ENCODE results near the gene HES4.
"Not testable (repeated sequence)": the region's sequence is repeated elsewhere in the genome, so short reads cannot be mapped to it uniquely, and the experiment has no call there.

The HES4 gene

DNA sequence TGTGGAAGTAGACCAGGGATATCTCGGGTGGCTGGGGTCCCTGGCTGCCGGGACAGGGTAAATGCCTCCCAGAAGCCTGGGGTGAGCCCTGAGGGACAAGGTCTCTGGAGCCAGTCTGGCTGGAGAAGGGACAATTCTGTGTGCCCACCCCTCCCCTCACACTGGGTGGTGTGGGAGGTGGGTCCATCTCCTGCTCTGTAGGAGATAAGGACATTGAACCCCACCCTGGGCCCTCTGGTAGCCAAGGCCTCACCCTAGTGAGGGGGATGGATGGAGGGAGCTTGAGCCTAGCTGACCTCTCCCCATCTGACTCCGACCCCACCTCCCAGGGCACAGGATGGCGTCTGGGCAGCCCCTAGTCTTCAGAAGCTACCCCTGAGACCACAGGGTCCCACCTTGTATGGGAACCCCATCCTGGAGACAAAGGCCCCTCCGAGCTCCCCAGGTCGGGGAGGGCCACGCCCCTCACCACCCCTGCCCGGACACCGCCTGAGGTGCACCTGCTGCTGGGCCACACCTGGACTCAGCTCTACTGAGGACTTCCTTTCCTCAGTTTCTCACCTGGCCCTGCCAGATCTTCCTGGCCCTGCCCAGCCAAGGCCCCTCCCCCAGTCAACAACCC, 24.4 kb upstream of the HES4 start:
- no peaks in the 10 kb centered on the region for H3K36me3 ChIP-seq (ENCODE audit: control insufficient read depth, insufficient read depth, low read length)
- no peak overlapping the region for H3K27ac ChIP-seq (ENCODE audit: insufficient read depth, low read depth, low read length, poor library complexity, severe bottlenecking)
- 83 to 86% methylated on average over 9 of the region's 9 CpGs for whole genome bisulfite sequencing, 2 experiments
- peaks cover 47% of the 10 kb centered on the region for H3K4me1 ChIP-seq (ENCODE audit: control insufficient read depth, insufficient read depth, low read length)
- H3K9me3 ChIP-seq (ENCODE audit: control insufficient read depth, low read length) = no peaks in the 10 kb centered on the region
- H3K27me3 ChIP-seq (ENCODE audit: control insufficient read depth, insufficient read depth, low read length, poor library complexity, severe bottlenecking) = no peaks in the 10 kb centered on the region
- no peak overlapping the region for H3K4me3 ChIP-seq (ENCODE audit: insufficient read depth, low read depth, low read length)

- no peak overlapping the region for H3K4me3 ChIP-seq (ENCODE audit: insufficient read depth, low read depth, low read length)
- H3K9me3 ChIP-seq (ENCODE audit: control insufficient read depth, low read length) = no peaks in the 10 kb centered on the region
- no peaks in the 10 kb centered on the region for H3K36me3 ChIP-seq (ENCODE audit: control insufficient read depth, insufficient read depth, low read length)
- H3K27me3 ChIP-seq (ENCODE audit: control insufficient read depth, insufficient read depth, low read length, poor library complexity, severe bottlenecking) = no peaks in the 10 kb centered on the region
- WGBS, 2 experiments = 85 to 87% methylated on average over 13 of the region's 13 CpGs
- H3K4me1 ChIP-seq (ENCODE audit: control insufficient read depth, insufficient read depth, low read length) = peaks cover 47% of the 10 kb centered on the region
- no peak overlapping the region for H3K27ac ChIP-seq (ENCODE audit: insufficient read depth, low read depth, low read length, poor library complexity, severe bottlenecking)
Observed at GRCh38 chr1:1023700-1024099, 23.8 kb upstream of the HES4 start.

DNA sequence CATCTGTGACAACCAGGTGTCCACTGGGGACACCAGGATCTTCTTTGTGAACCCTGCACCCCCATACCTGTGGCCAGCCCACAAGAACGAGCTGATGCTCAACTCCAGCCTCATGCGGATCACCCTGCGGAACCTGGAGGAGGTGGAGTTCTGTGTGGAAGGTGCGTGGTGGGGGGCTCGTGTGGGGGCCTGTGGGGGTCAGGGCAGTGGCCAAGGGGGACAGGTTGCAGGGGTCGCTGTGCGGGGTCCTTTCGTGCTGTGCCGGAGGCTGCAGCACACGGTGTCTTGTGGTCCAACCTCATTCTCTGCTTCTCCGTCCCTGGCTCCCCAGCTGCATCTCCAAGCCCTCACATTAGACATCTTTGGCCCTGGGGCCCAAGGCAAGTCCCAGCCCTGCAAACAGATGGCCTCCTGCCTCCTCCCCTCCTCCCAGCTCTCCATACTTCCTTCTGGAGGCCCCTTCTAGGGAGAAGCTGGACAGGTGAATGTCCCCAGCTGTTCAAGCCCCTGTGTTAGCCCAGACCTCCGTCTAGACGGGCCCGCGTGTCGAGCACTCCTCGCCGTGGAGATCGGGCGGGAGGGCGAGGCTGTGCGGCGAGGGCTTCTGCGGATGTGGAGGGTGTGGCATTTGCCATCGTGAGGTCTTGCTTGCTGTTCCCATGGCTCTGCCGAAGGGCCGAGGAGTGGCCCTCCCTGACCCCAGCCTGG, 22.6 kb upstream of the HES4 start:
- Histone ChIP-seq H3K27me3 (ENCODE audit: control insufficient read depth, insufficient read depth, low read length, poor library complexity, severe bottlenecking) (no peaks in the 10 kb centered on the region), H3K27ac (ENCODE audit: insufficient read depth, low read depth, low read length, poor library complexity, severe bottlenecking) (no peak overlapping the region), H3K4me3 (ENCODE audit: insufficient read depth, low read depth, low read length) (no peak overlapping the region), H3K4me1 (ENCODE audit: control insufficient read depth, insufficient read depth, low read length) (peaks cover 47% of the 10 kb centered on the region), H3K36me3 (ENCODE audit: control insufficient read depth, insufficient read depth, low read length) (no peaks in the 10 kb centered on the region), H3K9me3 (ENCODE audit: control insufficient read depth, low read length) (no peaks in the 10 kb centered on the region)
- 91% methylated on average over 27 of the region's 27 CpGs for WGBS, 2 experiments

DNA sequence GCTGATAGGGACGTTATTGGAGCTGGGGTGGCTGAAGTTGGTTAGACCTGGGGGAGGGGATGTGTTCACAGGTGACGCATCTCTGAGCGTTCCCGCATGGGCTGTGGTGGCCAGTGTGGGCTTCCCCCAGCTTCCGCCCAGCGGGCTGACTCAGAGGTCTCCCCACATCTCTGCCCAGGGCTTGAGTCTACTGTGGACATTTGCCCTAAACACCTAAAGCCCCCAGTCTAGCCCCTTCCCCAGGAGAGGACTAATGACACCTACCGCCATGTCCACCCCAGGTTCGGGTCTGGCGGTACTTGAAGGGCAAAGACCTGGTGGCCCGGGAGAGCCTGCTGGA, 22.0 kb upstream of the HES4 start:
- Histone ChIP-seq H3K4me3 (ENCODE audit: insufficient read depth, low read depth, low read length) (peak overlapping the region; percentile 71), H3K4me1 (ENCODE audit: control insufficient read depth, insufficient read depth, low read length) (peaks cover 47% of the 10 kb centered on the region), H3K36me3 (ENCODE audit: control insufficient read depth, insufficient read depth, low read length) (no peaks in the 10 kb centered on the region), H3K27me3 (ENCODE audit: control insufficient read depth, insufficient read depth, low read length, poor library complexity, severe bottlenecking) (no peaks in the 10 kb centered on the region), H3K27ac (ENCODE audit: insufficient read depth, low read depth, low read length, poor library complexity, severe bottlenecking) (no peak overlapping the region), H3K9me3 (ENCODE audit: control insufficient read depth, low read length) (no peaks in the 10 kb centered on the region)
- 94% methylated on average over 10 of the region's 10 CpGs for WGBS, 2 experiments

GRCh38 chr1:1021010-1021919, 21.4 kb upstream of the HES4 start:
- H3K27ac ChIP-seq (ENCODE audit: insufficient read depth, low read depth, low read length, poor library complexity, severe bottlenecking) = no peak overlapping the region
- WGBS, 2 experiments = 18% methylated on average over 33 of the region's 33 CpGs

GRCh38 chr1:1020415-1021009, 20.6 kb upstream of the HES4 start:
- Histone ChIP-seq H3K9me3 (ENCODE audit: control insufficient read depth, low read length) (no peaks in the 10 kb centered on the region), H3K4me3 (ENCODE audit: insufficient read depth, low read depth, low read length) (peak overlapping the region; percentile 71), H3K4me1 (ENCODE audit: control insufficient read depth, insufficient read depth, low read length) (peaks cover 33% of the 10 kb centered on the region), H3K27me3 (ENCODE audit: control insufficient read depth, insufficient read depth, low read length, poor library complexity, severe bottlenecking) (no peaks in the 10 kb centered on the region), H3K36me3 (ENCODE audit: control insufficient read depth, insufficient read depth, low read length) (no peaks in the 10 kb centered on the region), H3K27ac (ENCODE audit: insufficient read depth, low read depth, low read length, poor library complexity, severe bottlenecking) (no peak overlapping the region)
- WGBS, 2 experiments = 0 to 1% methylated on average over 59 of the region's 59 CpGs

More at GRCh38 chr1:1021010-1021919, 21.4 kb upstream of the HES4 start:
- no peaks in the 10 kb centered on the region for H3K27me3 ChIP-seq (ENCODE audit: control insufficient read depth, insufficient read depth, low read length, poor library complexity, severe bottlenecking)
- no peaks in the 10 kb centered on the region for H3K36me3 ChIP-seq (ENCODE audit: control insufficient read depth, insufficient read depth, low read length)
- H3K4me3 ChIP-seq (ENCODE audit: insufficient read depth, low read depth, low read length) = peak overlapping the region; percentile 71
- H3K9me3 ChIP-seq (ENCODE audit: control insufficient read depth, low read length) = no peaks in the 10 kb centered on the region
- peaks cover 40% of the 10 kb centered on the region for H3K4me1 ChIP-seq (ENCODE audit: control insufficient read depth, insufficient read depth, low read length)

DNA sequence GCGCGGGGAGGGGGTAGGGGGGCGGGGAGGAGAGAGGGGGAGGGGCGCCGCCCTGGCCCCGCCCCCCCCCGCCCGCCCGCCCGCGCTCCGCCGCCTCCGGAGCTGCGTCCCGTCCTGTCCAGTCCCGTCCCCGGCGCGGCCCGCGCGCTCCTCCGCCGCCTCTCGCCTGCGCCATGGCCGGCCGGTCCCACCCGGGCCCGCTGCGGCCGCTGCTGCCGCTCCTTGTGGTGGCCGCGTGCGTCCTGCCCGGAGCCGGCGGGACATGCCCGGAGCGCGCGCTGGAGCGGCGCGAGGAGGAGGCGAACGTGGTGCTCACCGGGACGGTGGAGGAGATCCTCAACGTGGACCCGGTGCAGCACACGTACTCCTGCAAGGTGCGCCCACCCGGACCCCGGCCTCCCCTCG, 20.1 kb upstream of the HES4 start, which contains the start of gene AGRN:
Gene AGRN (plus strand): TSS at position 121 of the 405 bp plus-strand sequence. CDS start 53 bp downstream, at position 174.
- peak within 1 kb of the TSS; percentile 71 for H3K4me3 ChIP-seq (ENCODE audit: insufficient read depth, low read depth, low read length)
- no peaks in the 10 kb centered on the region for H3K36me3 ChIP-seq (ENCODE audit: control insufficient read depth, insufficient read depth, low read length)
- peak within 1 kb of the TSS; percentile 95 for H3K27ac ChIP-seq (ENCODE audit: insufficient read depth, low read depth, low read length, poor library complexity, severe bottlenecking)
- 0% methylated on average over 55 of the region's 58 CpGs for WGBS, 2 experiments
- H3K27me3 ChIP-seq (ENCODE audit: control insufficient read depth, insufficient read depth, low read length, poor library complexity, severe bottlenecking) = no peaks in the 10 kb centered on the region
- no peaks in the 10 kb centered on the region for H3K9me3 ChIP-seq (ENCODE audit: control insufficient read depth, low read length)
- peaks cover 33% of the 10 kb centered on the region for H3K4me1 ChIP-seq (ENCODE audit: control insufficient read depth, insufficient read depth, low read length)

DNA sequence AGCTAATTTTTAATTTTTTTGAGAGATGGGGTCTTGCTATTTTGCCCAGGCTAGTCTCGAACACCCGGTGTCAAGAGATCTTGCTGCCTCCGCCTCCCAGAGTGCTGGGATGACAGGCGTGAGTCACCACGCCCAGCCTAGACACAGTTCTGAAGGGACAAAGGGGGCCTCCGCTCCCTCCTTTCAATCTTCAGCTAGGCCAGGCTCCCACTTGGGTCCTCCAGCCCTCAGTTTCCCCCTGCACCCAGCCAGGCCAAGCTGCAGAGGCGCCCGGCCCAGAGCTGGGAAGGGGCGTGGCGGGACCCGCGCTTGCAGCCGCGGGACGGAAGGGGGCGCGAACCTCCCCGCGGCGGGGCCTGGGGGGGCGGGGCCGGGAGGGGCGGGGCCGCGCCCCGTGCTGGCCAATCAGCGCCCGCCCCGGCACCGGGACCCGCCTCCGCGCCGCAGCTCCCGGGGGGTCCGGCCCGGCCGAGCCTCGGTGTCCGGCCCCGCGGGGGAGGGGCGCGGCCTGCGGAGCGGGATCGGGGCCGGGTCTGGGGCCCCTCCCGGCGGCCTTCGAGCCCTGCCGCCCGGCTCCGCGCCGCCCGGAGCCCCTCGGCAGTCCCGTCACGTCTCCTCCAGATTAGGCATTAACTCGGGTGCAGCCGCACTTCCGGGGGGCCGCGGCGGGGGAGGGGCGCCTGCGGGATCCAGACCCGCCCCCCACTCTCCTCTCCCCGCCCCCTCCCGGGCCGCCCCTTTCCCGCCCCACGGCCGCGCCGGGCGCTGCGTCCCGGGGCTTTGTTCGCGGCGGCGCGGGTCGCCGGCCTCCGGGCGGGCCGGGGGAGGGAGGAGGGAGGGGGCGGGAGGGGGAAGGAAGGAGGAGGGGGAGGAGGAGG, 19.5 kb upstream of the HES4 start:
- H3K9me3 ChIP-seq (ENCODE audit: control insufficient read depth, low read length) = no peaks in the 10 kb centered on the region
- WGBS, 2 experiments = 6% methylated on average over 69 to 71 of the region's 91 CpGs
- H3K36me3 ChIP-seq (ENCODE audit: control insufficient read depth, insufficient read depth, low read length) = no peaks in the 10 kb centered on the region
- peak overlapping the region; percentile 95 for H3K27ac ChIP-seq (ENCODE audit: insufficient read depth, low read depth, low read length, poor library complexity, severe bottlenecking)
- peaks cover 33% of the 10 kb centered on the region for H3K4me1 ChIP-seq (ENCODE audit: control insufficient read depth, insufficient read depth, low read length)
- H3K4me3 ChIP-seq (ENCODE audit: insufficient read depth, low read depth, low read length) = peak overlapping the region; percentile 34
- no peaks in the 10 kb centered on the region for H3K27me3 ChIP-seq (ENCODE audit: control insufficient read depth, insufficient read depth, low read length, poor library complexity, severe bottlenecking)

DNA sequence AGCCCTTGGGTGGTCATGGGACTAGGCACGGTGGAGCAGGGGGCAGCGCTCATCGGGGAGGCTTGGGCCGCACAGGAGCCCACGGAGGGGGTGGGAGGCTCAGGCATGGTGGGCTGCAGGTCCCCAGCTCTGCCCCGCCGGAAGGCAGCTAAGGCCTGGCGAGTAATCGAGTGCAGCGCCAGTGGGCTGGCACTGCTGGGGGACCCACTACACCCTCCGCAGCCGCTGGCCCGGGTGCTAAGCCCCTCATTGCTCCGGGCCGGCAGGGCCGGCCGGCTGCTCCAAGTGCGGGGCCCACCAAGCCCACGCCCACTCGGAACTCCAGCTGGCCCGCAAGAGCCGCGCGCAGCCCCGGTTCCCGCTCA, 18.4 kb upstream of the HES4 start:
- not testable (repeated sequence) for H3K27me3 ChIP-seq (ENCODE audit: control insufficient read depth, insufficient read depth, low read length, poor library complexity, severe bottlenecking); H3K9me3 ChIP-seq (ENCODE audit: control insufficient read depth, low read length); H3K27ac ChIP-seq (ENCODE audit: insufficient read depth, low read depth, low read length, poor library complexity, severe bottlenecking); H3K4me3 ChIP-seq (ENCODE audit: insufficient read depth, low read depth, low read length); H3K36me3 ChIP-seq (ENCODE audit: control insufficient read depth, insufficient read depth, low read length)
- H3K4me1 ChIP-seq (ENCODE audit: control insufficient read depth, insufficient read depth, low read length) = peaks cover 34% of the 10 kb centered on the region
- 92 to 93% methylated on average over 26 of the region's 26 CpGs for WGBS, 2 experiments

All from ectodermal cell (in vitro differentiated cells).